GM21390 (cell line): ENCODE data around the gene MAG.
"Not testable (repeated sequence)": the region's sequence is repeated elsewhere in the genome, so short reads cannot be mapped to it uniquely, and the experiment has no call there.

Experiments
- ATAC-seq: cut with Tn5 transposase; IDR thresholded peaks from one replicate; pipeline ENCODE4 v1.9.1; 2021; ENCODE audit not compliant: unreplicated experiment

Gene MAG

DNA sequence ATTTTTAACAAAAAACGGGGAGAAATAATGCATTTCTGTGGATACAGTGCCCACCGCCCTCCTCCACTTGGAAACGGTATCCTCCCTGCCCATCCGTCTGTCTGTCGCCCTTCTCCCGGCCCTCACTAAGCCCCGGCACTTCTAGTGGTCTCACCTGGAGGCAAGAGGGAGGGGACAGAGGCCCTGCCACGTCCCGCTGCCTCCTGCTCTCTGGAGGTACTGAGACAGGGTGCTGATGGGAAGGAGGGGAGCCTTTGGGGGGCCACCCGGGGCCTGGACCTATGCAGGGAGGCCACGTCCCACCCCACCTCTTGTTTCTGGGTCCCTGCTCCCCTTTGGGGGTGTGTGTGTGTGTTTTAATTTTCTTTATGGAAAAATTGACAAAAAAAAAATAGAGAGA is 12.6 kb upstream of the MAG start:
- no peak for ATAC-seq

DNA sequence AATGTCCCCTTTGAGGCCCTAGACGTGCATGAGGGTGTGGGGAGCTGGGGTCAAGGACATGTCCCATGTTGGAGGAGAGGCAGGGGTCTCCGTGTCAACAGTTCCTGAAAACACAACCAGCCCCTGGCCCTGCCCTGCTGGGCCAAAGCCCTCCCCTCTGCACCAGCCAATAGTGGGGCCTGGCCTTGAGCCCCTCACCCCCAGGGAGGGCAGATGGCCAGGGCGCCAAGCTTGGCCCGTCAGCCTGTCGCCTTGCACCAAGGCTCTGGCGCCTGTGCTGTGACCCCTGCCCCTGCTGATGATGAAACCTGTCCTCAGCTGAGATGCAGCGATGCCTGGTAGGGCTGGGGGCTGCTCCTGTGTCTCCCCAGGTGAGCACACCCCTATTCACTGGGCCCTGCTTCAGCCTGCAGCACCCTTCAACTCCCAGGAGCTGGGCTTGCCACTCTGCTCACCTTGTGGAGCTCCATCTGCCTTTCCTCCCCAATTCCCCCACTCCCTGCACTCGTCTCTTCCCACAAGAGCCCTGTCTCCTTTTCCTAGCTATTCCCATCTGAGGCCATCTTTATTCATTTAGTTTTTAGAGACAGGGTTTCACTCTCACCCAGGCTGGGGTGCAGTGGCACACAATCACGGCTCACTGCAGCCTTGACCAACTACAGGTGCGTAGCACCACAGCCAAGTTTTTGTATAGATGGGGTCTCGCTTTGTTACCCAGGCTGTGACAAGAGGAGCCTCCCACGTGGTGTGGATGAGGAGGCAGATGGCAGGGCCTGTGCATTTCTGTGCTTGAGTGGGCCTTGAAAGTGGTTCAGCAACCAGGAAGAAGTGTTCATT is 11.8 kb upstream of the MAG start:
- ATAC-seq: no peak

DNA sequence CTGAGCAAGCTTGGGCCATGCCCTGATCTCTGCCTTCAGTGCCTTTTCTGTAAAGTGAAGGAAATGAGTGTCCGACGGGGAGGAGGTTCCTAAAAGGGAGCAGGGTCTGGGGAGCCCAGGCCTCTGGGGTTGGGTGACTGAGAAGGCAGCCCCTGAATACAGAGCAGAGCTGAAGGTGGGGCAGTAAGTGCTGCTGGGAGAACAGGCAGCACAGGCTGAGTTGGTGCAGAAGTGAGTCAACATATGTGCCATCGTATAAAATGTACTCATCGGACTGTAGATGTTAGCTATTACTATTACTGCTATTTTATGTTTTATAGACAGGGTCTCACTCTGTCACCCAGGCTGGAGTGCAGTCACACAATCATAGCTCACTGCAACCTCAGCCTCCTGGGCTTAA is 10.7 kb upstream of the MAG start:
- no peak for ATAC-seq

DNA sequence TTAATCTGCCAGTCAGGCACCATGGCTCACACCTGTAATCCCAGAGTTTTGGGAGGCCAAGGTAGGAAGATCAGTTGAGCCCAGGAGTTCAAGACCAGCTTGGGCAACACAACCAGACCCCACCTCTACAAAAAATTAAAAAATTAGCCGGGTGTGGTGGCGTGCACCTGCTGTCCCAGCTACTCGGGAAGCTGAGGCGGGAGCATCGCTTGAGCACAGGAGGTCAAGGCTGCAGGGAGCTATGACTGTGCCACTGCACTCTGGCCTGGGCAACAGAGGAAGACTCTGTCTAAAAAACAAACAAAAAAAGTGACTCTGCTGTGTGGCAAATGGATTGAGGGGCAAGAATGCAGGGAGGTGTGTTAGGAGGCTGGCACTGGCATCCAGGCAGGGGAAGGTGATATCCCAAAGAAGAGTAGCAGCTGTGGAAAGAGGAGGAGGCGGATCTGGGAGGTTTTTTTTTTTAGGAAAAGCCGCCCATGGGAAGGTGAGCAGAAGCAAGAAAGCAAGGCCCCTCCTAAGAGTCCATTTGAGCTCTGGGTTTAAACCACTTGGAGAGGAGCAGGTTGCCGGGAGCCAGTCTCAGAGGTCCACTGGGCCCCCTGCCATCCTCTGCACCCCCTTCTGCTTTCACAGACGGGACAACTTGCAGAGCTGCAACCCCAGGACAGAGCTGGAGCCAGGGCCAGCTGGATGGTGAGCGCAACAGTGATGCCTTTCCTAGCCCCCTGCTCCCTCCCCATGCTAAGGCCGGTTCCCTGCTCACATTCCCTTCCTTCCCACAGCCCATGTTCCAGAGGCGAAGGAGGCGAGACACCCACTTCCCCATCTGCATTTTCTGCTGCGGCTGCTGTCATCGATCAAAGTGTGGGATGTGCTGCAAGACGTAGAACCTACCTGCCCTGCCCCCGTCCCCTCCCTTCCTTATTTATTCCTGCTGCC is 7.5 kb upstream of the MAG start:
- ATAC-seq: no peak

DNA sequence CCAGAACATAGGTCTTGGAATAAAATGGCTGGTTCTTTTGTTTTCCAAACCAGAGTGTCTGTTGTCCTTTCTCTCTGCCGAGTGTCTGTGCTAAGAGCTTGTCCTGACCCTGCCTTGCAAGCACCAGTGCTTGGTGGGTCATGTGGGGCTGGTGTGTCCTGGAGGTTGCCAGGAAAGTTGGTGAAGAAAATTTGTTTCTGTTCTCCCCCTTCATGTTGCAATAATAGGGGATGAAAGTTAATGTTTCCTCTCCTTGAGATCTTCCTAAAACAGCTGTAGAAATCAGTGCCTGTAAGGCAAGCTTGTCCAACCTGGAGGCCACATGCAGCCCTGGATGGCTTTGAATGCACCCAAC is 6.9 kb upstream of the MAG start:
- ATAC-seq: no peak

DNA sequence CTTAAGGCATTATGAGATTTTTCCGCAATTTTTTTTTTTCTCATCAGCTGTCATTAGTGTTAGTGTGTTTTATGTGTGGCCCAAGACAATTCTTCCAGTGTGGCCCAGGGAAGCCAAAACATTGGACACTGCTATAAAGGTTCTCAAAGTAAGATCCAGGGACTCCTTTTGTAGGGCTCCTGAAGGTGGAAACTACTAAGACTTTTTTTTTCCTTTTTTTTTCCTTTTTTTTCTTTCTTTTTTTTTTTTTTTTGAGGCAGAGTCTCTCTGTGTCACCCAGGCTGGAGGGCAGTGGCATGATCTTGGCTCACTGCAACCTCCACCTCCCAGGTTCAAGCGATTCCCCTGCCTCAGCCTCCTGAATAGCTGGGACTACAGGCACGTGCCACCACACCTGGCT is 6.5 kb upstream of the MAG start:
- not testable (repeated sequence) for ATAC-seq

DNA sequence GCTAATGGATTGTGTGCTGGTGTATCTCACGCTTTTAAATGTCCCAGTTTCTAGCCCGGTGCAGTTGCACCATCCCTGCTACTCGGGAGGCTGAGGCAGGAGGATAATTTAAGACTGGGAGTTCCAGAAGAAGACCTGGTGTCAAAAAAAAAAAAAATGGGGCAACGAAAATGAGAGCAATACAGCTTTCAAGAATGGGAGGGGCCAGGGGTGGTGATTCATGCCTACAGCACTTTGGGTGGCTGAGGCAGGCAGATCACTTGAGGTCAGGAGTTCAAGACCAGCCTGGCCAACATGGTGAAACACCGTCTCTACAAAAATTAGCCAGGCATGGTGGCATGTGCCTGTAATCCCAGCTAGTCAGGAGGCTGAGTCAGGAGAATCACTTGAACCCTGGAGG is 5.9 kb upstream of the MAG start:
- ATAC-seq: not testable (repeated sequence)

DNA sequence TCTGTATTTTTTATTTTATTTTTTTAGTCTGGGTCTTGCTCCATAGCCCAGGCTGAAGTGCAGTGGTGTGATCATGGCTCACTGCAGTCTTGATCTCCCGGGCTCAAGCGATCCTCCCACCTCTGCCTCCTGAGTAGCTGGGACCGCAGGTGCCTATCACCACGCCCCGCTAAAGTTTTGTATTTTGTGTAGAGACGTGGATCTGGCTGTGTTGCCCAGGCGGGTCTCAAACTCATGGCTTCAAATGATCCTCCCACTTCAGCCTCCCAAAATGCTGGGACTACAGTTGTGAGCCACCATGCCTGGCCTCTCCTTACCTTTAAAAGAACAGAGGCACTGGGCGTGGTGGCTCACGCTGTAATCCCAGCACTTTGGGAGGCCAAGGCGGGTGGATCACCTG is 4.2 kb upstream of the MAG start:
- ATAC-seq: no peak

DNA sequence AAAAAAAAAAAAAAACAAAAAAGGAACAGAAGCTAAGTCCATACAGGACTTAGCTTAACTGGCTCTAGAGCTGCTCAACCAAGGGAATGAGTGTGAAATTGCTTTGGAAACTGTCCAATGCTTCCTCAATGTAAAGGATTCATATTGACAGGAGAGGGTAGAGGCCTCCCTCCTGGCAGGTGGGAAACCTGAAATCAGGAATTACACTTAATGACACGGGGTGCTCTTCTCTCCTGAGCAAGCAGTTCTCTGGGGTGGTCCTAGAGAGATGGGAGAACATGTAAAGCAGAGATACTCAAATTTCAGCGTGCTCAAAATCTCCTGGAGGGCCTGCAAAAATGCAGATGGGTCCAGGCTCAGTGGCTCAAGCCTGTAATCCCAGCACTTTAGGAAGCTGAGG is 3.6 kb upstream of the MAG start:
- ATAC-seq: no peak

DNA sequence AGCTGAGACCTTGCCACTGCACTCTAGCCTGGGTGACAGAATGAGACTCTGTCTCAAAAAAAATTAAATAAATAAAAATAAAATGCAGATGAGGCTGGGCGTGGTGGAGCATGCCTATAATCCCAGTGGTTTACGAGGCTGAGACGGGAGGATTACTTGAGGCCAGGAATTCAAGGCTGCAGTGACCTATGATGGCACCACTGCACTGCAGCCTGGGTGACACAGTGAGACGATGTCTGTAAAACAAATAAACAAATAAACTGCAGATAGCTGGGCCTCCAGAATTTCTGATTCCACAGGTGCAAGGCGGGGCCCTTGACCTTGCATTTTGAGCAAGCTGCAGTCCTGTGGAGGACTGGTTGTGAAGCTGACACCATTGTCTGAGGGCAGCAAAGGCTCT is 3.1 kb upstream of the MAG start:
- ATAC-seq: no peak

DNA sequence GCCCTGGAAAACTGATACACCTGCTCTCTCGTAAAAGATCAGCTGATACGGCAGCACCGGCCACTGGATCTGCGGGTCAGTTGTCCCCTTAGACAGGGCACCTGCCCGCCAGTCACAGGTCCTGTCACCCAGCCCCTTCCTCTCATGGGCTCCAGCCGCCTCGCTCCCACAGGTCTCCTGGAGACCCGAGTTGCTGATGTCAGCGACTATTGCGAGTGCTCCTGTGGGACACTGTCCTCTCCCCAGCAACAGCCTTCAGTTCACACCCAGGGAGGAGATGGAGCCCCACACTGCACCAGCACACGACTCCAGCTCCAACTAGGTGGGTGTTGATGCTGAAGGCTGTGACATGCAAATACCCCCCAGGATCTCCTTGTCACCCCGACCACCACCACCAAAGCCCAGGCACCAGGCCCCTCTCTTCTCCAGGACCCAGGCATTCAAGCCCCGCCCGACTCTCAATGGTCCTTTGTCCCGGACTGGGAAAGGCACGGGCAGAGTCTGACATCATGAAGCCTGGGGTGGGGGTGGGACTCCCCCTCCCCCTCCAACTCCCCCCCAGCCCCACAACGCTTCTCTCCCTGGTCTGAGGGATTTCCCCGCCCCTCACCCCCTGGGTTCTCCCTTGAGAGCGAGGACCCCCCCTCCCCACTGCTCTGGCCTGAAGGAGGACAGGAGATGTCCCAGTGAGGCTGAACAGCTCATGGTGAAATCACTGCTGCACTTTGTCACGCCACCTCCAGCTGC is 1.4 kb upstream of the MAG start:
- ATAC-seq: no peak

DNA sequence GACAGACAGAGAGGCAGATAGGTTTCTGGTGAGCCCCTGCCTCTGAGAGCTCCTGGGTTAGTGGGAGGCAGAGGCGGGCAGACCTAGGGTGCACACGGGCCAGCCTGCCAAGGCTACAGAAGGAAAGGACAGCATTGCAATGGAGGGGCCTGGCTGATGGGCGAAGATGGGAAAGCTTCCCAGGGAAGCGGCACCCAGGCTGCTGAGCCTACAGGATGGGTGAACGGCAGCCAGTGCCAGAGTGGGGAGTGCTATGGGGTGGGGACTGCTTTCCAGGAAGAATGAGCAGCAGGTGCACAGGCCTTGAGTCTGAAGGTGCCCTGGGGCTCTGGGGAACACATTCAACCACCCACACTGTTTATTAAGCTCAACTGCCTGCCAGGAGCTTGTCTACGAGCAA is 702 bp upstream of the MAG start:
- ATAC-seq: no peak

DNA sequence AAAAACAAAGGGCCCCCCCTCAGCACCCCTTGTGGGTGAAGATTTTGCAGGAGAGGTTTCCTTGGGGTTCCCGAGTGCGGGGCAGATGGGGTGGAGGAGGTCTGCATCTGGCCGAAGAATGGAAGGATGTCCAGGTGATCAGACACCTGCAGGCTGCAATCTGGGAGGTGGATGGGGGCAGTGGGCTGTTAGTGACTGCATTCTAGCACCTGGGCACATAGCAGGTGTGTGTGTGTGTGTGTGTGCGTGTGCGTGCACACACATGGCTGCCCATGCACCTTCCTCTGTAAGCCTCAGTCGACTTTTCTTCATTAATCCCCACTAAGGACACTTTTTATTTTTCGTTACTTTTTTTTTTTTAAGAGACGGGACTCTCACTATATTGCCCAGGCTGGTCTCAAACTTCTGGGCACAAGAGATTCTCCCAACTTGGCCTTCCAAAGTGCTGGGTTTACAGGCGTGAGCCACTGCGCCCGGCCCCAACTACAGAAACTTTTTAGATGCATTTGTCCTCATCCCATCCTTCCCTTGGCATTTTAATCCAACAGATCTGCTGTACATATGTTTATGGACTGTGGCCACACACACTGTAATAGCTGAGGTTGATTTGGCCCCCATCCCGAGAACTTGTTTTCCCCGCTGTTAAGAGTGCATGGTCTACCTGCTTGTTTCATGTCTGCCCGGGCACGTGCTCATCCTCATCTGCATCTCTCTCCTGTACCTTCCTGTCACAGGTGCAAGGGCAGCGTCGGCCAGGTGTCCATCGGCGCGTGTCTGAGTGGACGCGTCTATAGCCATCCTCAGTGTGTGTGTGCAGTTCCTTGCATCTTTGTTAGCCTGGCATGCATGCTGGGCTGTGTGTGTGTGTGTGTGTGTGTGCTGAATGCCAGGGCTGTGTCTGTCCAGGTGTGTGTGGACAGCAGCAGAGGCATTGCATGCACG is 731 bp downstream of the MAG start:
- ATAC-seq: no peak

DNA sequence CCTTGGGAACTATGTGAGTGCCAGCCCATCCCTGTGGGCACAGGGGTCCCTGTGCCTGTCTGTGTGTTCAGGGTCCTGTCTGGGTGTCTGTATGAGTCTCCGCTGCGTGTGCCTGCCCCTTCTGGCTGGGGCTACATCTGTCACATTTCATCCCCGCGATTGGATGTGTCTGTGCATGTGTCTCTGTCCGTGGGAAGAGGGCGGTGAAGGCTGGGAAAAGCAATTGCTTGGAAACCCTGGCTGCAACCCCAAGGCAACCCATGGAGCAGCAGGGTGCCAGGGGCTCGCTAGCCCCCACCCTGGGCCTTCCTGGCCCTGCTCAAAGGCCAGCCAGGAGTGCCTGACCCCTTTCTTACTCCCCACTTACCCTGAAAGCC is 1.4 kb downstream of the MAG start:
- ATAC-seq: no peak

DNA sequence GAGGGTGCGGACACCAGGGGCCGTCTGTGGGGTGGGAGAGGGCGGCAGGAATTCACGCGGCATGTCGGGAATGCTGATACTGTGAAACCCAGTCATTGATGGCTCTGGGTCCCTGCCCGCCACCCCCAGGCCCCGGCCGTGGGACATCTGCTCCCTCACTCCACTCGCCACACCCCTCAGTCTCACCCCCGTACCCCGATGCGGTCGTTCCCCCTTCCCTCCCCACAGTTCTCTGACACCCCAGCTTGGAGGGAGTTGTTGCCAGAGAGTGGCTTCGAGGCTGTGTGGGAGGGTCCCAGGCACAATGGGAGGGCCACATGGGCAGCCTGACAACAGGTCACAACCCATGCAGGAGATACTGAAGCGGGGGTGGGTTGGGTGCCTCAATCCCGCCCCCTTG is 1.8 kb downstream of the MAG start:
- no peak for ATAC-seq

DNA sequence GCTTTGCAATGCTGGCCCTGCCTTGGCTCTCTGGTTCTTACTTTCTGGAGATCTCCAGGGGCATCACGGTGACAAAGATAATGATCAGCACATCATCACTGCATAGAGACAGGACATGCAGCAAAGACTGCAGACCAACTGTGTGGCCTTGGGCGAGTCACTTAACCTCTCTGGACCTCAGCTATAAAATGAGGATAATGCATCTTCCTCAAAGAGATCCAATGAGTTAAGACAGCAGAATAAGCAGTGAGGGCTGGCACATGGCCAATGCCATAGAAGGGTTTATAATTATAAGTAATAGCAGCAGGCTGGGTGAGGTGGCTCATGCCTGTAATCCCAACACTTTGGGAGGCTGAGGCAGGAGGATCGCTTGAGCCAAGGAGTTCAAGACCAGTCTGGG is 2.4 kb downstream of the MAG start:
- ATAC-seq: no peak

DNA sequence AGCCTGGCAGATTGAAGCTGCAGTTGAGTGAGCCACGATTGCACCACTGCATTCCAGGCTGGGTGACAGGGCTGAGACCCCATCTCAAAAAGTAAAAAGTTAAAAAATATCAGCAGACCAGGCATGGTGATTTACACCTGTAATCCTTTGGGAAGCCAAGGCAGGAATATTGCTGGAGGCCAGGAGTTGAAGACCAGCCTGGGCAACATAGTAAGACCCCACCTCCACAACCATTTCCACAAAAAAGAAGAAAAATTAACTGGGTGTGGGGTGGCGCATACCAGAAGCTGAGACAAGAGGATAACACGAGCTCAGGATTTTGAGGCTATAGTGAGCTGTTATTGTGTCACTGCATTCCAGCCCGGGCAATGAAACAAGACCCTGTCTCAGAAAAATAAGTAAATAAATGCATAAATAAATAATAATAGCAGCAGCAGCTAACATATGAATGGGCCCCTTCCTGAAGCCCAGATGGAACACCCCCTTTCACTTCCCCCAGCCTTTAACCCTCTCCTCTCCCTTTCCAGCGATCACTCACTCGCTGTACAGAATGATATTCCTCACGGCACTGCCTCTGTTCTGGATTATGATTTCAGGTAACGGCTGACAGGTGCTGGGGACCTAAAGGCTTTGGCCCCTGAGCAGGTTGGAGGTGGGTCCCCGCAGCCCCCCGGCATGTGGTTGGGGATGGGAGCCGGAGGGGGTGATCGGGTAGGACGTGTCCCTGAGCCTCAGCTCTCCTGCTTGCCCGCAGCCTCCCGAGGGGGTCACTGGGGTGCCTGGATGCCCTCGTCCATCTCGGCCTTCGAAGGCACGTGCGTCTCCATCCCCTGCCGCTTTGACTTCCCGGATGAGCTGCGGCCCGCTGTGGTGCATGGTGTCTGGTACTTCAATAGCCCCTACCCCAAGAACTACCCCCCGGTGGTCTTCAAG is 3.2 kb downstream of the MAG start:
- no peak for ATAC-seq

DNA sequence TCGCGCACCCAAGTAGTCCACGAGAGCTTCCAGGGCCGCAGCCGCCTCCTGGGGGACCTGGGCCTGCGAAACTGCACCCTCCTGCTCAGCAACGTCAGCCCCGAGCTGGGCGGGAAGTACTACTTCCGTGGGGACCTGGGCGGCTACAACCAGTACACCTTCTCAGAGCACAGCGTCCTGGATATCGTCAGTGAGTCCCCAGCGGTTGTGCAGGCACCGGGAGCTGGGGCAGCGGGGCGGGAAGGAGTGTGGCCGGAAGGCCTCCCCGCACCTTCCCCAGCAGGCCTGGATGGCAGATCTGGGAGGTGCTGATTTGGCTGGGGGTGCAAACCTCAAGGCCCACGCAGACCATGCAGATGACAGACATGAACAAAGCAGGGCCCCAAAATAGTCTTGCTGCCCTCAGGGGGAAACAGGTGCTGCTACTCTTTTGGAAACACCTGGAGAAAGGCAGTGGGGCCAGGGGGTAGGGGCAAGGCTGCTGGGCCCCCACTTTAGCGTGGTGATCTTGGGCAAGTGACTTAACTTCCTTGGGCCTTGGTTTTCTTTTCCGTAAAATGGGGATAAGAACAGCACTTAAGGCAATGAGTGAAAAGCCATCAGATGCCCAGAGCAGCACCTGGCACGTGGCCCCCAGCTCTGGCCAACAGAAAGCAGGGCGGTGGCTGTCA is 4.0 kb downstream of the MAG start:
- ATAC-seq: no peak
